ENCODE results near the gene PRKCH. TPM values are rescaled to one million over a fixed set of nuclear protein-coding genes. Genes with fewer than 3 reads are reported as not detected.

The PRKCH gene
- total RNA-seq, 2 experiments from 2014 or later, result 0.85 to 2.3 TPM

GRCh38 chr14:61333087-61333486 lies 11.7 kb downstream of the PRKCH start:
- Histone ChIP-seq H3K79me2 (ENCODE audit: insufficient read depth, low read depth, low read length) (no peaks in the 10 kb centered on the region), H3K4me2 (ENCODE audit: low read length) (no peak overlapping the region), H3K36me3 (ENCODE audit: insufficient read depth, low read length) (no peaks in the 10 kb centered on the region), H3K27ac (ENCODE audit: low read depth, low read length, poor library complexity, severe bottlenecking) (no peak overlapping the region), H3K9me3 (ENCODE audit: low read length) (no peaks in the 10 kb centered on the region), H3K4me1 (ENCODE audit: insufficient read depth, low read length, poor library complexity, severe bottlenecking) (no peaks in the 10 kb centered on the region), H3K9me2 (ENCODE audit: insufficient read depth, low read length) (no peaks in the 10 kb centered on the region), H2AFZ (ENCODE audit: low read length) (no peak overlapping the region), H3K4me3 (ENCODE audit: low read depth, low read length, poor library complexity, severe bottlenecking) (no peak overlapping the region), H4K20me1 (ENCODE audit: insufficient read depth, low read length) (no peaks in the 10 kb centered on the region)
- intact Hi-C loops (cut with micrococcal nuclease; ENCODE audit: unreplicated experiment), result no loop called here
- BruUV-seq (replicated peaks), result no TSS peak
- no peak for DNase-seq (ENCODE audit: low spot score)
- ChIA-PET CTCF (ENCODE audit: unreplicated experiment) (no interaction called here), POLR2A (interaction anchor here (0.6 kb wide), 1 partner anchor 339 kb away, joined by 3 read pairs; no protein-coding TSS in a partner anchor)
- no peak for TF ChIP-seq EZH2phosphoT487 (IDR thresholded peaks at IDR 0.05; ENCODE audit: borderline replicate concordance, low read depth, low read length)
- no peak for TF ChIP-seq CTCF (conservative IDR thresholded peaks at IDR 0.05; ENCODE audit: low read length)

DNA sequence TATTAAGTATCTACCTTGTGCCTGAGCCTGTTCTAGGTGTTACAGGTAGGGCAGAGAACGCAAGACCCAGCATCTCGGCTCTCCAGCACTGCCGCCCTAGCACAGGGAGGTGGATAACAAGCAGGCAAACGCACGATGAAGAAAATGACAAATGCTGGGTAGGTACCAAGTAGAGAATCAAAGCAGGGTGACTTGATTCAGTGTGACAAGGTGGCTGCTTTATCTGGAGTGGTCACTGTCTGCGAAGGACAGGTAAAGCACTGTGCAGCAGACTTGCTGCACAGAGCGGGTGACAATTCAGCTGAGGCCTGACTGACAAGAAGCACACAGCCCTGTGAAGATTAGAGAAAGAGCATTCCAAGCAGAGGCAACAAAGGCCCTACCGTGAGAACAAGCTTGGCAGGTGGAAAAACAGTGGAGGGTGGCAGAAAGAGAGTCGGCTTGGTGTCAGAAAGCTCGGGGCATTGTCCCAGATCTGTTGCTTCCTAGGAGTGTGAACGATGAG lies 12.9 kb downstream of the PRKCH start:
- DNase-seq (ENCODE audit: low spot score), result no peak
- no peaks in the 10 kb centered on the region for H3K9me3 ChIP-seq (ENCODE audit: low read length)
- H2AFZ ChIP-seq (ENCODE audit: low read length), result no peak overlapping the region
- TF ChIP-seq CTCF (conservative IDR thresholded peaks at IDR 0.05; ENCODE audit: low read length) (no peak), EZH2phosphoT487 (IDR thresholded peaks at IDR 0.05; ENCODE audit: borderline replicate concordance, low read depth, low read length) (no peak)
- H4K20me1 ChIP-seq (ENCODE audit: insufficient read depth, low read length), result no peaks in the 10 kb centered on the region
- H3K4me3 ChIP-seq (ENCODE audit: low read depth, low read length, poor library complexity, severe bottlenecking), result no peak overlapping the region
- H3K27ac ChIP-seq (ENCODE audit: low read depth, low read length, poor library complexity, severe bottlenecking), result no peak overlapping the region
- no peaks in the 10 kb centered on the region for H3K4me1 ChIP-seq (ENCODE audit: insufficient read depth, low read length, poor library complexity, severe bottlenecking)
- intact Hi-C loops (cut with micrococcal nuclease; ENCODE audit: unreplicated experiment), result no loop called here
- no peaks in the 10 kb centered on the region for H3K9me2 ChIP-seq (ENCODE audit: insufficient read depth, low read length)
- POLR2A ChIA-PET, result no interaction called here
- H3K4me2 ChIP-seq (ENCODE audit: low read length), result no peak overlapping the region
- CTCF ChIA-PET (ENCODE audit: unreplicated experiment), result no interaction called here
- no TSS peak for BruUV-seq (replicated peaks)
- H3K79me2 ChIP-seq (ENCODE audit: insufficient read depth, low read depth, low read length), result no peaks in the 10 kb centered on the region
- no peaks in the 10 kb centered on the region for H3K36me3 ChIP-seq (ENCODE audit: insufficient read depth, low read length)

- H3K4me1 ChIP-seq (ENCODE audit: insufficient read depth, low read length, poor library complexity, severe bottlenecking), result no peaks in the 10 kb centered on the region
- no peaks in the 10 kb centered on the region for H4K20me1 ChIP-seq (ENCODE audit: insufficient read depth, low read length)
- no TSS peak for BruUV-seq (replicated peaks)
- no peaks in the 10 kb centered on the region for H3K79me2 ChIP-seq (ENCODE audit: insufficient read depth, low read depth, low read length)
- no peaks in the 10 kb centered on the region for H3K36me3 ChIP-seq (ENCODE audit: insufficient read depth, low read length)
- no peak overlapping the region for H3K4me3 ChIP-seq (ENCODE audit: low read depth, low read length, poor library complexity, severe bottlenecking)
- no peaks in the 10 kb centered on the region for H3K9me3 ChIP-seq (ENCODE audit: low read length)
- H3K27ac ChIP-seq (ENCODE audit: low read depth, low read length, poor library complexity, severe bottlenecking), result no peak overlapping the region
- DNase-seq (ENCODE audit: low spot score), result no peak
- TF ChIP-seq CTCF (conservative IDR thresholded peaks at IDR 0.05; ENCODE audit: low read length) (no peak), EZH2phosphoT487 (IDR thresholded peaks at IDR 0.05; ENCODE audit: borderline replicate concordance, low read depth, low read length) (no peak)
- CTCF ChIA-PET (ENCODE audit: unreplicated experiment), result no interaction called here
- no peaks in the 10 kb centered on the region for H3K9me2 ChIP-seq (ENCODE audit: insufficient read depth, low read length)
- H2AFZ ChIP-seq (ENCODE audit: low read length), result no peak overlapping the region
- POLR2A ChIA-PET, result no interaction called here
- intact Hi-C loops (cut with micrococcal nuclease; ENCODE audit: unreplicated experiment), result no loop called here
- H3K4me2 ChIP-seq (ENCODE audit: low read length), result no peak overlapping the region
These were observed 13.7 kb downstream of the PRKCH start for GRCh38 chr14:61335049-61335448.
